ENCODE data around the gene CAPN11.

GRCh38 chr6:44202972-44203750, 44.5 kb downstream of the CAPN11 start:
- TF ChIP-seq, protein P1, sequence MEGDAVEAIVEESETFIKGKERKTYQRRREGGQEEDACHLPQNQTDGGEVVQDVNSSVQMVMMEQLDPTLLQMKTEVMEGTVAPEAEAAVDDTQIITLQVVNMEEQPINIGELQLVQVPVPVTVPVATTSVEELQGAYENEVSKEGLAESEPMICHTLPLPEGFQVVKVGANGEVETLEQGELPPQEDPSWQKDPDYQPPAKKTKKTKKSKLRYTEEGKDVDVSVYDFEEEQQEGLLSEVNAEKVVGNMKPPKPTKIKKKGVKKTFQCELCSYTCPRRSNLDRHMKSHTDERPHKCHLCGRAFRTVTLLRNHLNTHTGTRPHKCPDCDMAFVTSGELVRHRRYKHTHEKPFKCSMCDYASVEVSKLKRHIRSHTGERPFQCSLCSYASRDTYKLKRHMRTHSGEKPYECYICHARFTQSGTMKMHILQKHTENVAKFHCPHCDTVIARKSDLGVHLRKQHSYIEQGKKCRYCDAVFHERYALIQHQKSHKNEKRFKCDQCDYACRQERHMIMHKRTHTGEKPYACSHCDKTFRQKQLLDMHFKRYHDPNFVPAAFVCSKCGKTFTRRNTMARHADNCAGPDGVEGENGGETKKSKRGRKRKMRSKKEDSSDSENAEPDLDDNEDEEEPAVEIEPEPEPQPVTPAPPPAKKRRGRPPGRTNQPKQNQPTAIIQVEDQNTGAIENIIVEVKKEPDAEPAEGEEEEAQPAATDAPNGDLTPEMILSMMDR (IDR thresholded peaks at IDR 0.05; ENCODE audit: insufficient read depth, low read length, poor library complexity, severe bottlenecking), result no peak
- no peak for TF ChIP-seq EZH2phosphoT487 (conservative IDR thresholded peaks at IDR 0.05; ENCODE audit: low read length)

All from SU-DHL-6 (cell line).